Ectodermal cell (in vitro differentiated cells): ENCODE data around the gene CDC14A.

Source experiments
- H3K27ac ChIP-seq: 2 replicates; pipeline ENCODE4 v1.7.0; 2013; ENCODE audit warnings: mild to moderate bottlenecking, low read depth, low read length; ENCODE audit not compliant: insufficient read depth, poor library complexity, severe bottlenecking
- H3K27me3 ChIP-seq: 2 replicates; pipeline ENCODE4 v1.7.0; 2013; ENCODE audit warnings: mild to moderate bottlenecking, low read length; ENCODE audit not compliant: insufficient read depth, control insufficient read depth, poor library complexity, severe bottlenecking
- H3K36me3 ChIP-seq: one replicate; pipeline ENCODE4 v1.7.0; 2013; ENCODE audit warnings: low read length; ENCODE audit not compliant: control insufficient read depth, insufficient read depth
- H3K4me1 ChIP-seq: one replicate; pipeline ENCODE4 v1.7.0; 2013; ENCODE audit warnings: low read length; ENCODE audit not compliant: control insufficient read depth, insufficient read depth
- H3K4me3 ChIP-seq: 2 replicates; pipeline ENCODE4 v1.7.0; 2013; ENCODE audit warnings: low read depth, low read length, control low read depth; ENCODE audit not compliant: insufficient read depth
- H3K9me3 ChIP-seq: 2 replicates; pipeline ENCODE4 v1.7.0; 2013; ENCODE audit warnings: mild to moderate bottlenecking, low read length, moderate library complexity; ENCODE audit not compliant: control insufficient read depth
- WGBS, 2 experiments: methylation state at CpG; one replicate each; pipeline ENCODE4 v1.1.7; 2013; ENCODE audit warnings: missing lambda C conversion rate in 2 of 2; 5-methylcytosine and 5-hydroxymethylcytosine counted together

The CDC14A gene

DNA sequence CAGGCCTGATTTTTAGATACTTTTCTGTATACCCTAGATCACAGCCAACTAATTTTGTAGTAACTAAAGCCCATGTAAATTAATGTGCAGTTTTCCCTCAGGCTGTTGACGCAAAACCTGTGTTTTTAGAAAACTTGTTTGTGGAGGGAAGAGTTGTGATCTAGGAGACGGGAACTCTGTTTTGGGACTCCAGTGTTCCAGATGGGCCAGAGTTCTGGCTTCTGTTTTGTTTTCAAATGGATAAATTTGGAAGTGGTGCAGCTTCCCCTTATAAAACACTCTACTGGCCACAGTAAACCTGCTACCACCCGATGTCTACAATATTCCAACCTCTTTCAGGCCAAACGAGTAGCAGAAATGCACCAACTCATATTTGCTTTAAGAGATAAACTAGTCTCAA is 172.0 kb downstream of the CDC14A start:
- Histone ChIP-seq H3K27ac (no peak overlapping the region), H3K4me3 (no peak overlapping the region), H3K9me3 (no peaks in the 10 kb centered on the region), H3K36me3 (no peaks in the 10 kb centered on the region), H3K4me1 (no peaks in the 10 kb centered on the region), H3K27me3 (no peaks in the 10 kb centered on the region)
- 86 to 100% methylated on average over 4 of the region's 4 CpGs for WGBS, 2 experiments

DNA sequence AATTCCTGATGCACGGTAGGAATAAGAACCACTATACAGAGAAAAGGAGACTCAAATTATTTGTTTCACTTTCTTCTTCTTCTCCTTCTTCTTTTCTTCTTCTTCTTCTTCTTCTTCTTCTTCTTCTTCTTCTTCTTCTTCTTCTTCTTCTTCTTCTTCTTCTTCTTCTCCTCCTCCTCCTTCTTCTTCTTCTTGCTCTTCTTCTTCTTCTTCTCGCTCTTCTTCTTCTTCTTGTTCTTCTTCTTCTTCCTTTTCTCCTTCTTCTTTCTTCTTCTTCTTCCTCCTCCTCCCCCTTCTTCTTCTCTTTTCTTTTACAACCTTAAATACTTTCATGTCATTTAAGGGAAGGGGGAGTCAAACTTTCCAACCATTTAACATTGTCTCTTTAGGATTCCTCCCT is 174.6 kb downstream of the CDC14A start:
- H3K4me3 ChIP-seq, result no peak overlapping the region
- H3K27ac ChIP-seq, result no peak overlapping the region
- H3K27me3 ChIP-seq, result no peaks in the 10 kb centered on the region
- no peaks in the 10 kb centered on the region for H3K9me3 ChIP-seq
- WGBS, 2 experiments, result 94 to 96% methylated on average over 2 of the region's 2 CpGs
- H3K4me1 ChIP-seq, result no peaks in the 10 kb centered on the region
- H3K36me3 ChIP-seq, result no peaks in the 10 kb centered on the region

DNA sequence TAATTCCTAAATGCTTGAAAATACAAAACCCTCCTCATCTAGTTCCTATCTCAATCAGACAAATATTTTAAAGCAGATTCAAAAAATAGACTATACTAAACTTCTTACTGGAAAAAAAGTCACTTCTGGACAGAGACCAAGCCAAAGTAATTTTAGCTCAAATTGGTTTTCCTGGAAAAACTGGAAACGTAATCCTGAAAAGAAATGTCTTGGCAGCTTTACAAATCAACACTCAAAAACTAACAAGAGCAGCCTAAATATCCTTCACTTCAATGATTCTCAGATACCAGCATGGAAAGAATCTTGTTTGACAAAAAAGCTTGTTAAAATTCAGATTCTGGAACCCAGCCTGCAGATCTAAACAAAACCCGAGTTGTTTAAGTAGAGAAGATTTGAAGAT is 176.6 kb downstream of the CDC14A start:
- Histone ChIP-seq H3K36me3 (no peaks in the 10 kb centered on the region), H3K4me1 (no peaks in the 10 kb centered on the region), H3K27me3 (no peaks in the 10 kb centered on the region), H3K4me3 (no peak overlapping the region), H3K9me3 (no peaks in the 10 kb centered on the region), H3K27ac (no peak overlapping the region)
- WGBS, 2 experiments, result 81 to 88% methylated on average over 1 to 2 of the region's 2 CpGs

DNA sequence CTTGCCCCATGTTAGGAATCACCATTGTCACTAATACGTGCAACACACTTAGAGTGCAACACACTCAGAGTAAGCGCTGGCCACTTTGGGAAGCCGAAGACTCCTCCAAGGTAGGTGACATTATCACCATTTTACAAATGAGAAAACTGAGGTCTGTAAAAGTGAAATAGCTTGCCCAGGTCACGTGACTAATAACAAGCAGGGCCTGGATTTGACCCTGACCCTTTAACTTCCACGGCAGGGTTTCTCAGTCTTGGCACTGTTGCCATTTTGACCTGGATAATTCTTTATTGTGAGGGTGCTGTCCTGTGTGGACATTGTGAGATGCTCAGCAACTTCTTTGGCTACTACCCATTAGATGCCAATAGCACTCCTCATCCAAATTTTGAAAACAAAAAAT is 177.8 kb downstream of the CDC14A start:
- Histone ChIP-seq H3K9me3 (no peaks in the 10 kb centered on the region), H3K4me1 (no peaks in the 10 kb centered on the region), H3K27ac (no peak overlapping the region), H3K27me3 (peaks cover 4% of the 10 kb centered on the region), H3K4me3 (no peak overlapping the region), H3K36me3 (no peaks in the 10 kb centered on the region)
- WGBS, 2 experiments, result 95 to 98% methylated on average over 5 of the region's 5 CpGs

DNA sequence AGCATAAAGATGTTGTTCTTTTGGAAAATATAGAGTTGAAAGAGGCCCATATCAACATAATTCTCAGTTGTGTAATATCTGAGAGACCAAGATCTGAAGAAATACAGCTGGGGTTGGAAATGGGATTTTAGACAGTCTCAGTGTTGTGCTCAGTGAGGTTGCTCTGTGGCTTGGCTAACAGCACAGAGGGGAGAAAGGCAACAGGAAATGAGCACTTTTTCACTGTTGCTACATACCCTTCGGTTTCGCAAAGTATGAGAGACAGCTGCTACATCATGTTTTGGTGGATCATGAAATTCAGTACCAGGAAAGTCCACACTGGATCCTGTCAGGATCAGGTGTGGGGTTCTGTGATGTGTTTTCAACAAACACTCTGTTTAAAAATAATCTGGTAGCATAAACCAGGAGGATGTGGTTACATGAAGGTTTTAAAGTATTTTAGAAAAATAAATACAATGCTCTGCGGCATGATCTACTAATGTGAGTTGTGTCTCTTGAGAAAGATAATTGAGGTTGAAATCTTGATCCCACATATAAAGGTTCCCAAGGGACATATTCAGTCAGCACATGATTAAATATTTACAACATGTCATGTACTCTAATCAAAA is 178.7 kb downstream of the CDC14A start:
- Histone ChIP-seq H3K27ac (no peak overlapping the region), H3K4me3 (no peak overlapping the region), H3K27me3 (peaks cover 11% of the 10 kb centered on the region), H3K9me3 (no peaks in the 10 kb centered on the region), H3K4me1 (no peaks in the 10 kb centered on the region), H3K36me3 (no peaks in the 10 kb centered on the region)
- WGBS, 2 experiments, result 92 to 95% methylated on average over 3 of the region's 3 CpGs

DNA sequence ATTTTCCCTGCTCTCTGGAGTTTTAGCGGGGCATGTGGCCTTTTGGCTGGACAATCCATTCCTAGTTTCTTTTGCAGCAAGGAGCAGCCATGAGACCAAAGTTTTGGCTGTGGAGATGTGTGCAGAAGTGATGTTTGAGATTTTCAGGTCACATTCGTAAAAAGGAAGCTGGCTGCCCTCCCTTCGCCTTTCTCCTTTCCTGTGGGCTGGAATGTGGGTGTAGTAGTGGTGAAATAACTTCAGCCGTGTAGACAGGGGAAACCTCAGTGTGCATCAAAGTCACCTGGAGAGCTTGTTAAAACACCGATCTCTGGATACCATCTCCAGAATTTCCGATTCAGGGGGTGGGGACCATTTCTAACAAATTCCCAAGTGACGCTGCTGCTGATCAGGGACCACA is 180.3 kb downstream of the CDC14A start:
- Histone ChIP-seq H3K27me3 (peaks cover 28% of the 10 kb centered on the region), H3K36me3 (no peaks in the 10 kb centered on the region)
- WGBS, 2 experiments, result 93 to 96% methylated on average over 7 of the region's 7 CpGs

DNA sequence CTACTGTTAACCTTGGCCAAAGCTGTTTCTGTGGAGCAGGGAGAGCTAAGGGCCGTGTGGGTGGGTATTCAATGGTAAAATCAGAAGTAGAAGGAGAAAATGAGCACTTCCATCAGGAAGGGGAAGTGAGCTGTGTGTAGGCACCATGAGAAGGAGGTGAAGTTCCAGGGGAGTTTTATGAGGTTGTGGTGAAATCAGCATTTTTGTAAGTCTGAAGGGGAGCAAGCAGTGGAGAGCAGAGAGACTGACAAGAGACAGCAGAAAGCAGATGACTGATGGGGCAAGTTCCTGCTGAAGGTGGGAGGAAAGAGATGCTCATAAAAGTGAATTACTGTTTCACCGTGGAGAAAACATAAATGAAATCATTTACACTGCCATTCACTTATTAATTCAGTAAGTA is 183.0 kb downstream of the CDC14A start:
- Histone ChIP-seq H3K4me1 (peaks cover 7% of the 10 kb centered on the region), H3K27ac (no peak overlapping the region), H3K27me3 (peaks cover 54% of the 10 kb centered on the region), H3K36me3 (no peaks in the 10 kb centered on the region), H3K9me3 (no peaks in the 10 kb centered on the region), H3K4me3 (no peak overlapping the region)
- WGBS, 2 experiments, result 38 to 40% methylated on average over 1 to 2 of the region's 2 CpGs

More for the DNA sequence above, 180.3 kb downstream of the CDC14A start:
- H3K4me3 ChIP-seq, result no peak overlapping the region
- no peak overlapping the region for H3K27ac ChIP-seq
- no peaks in the 10 kb centered on the region for H3K4me1 ChIP-seq
- H3K9me3 ChIP-seq, result no peaks in the 10 kb centered on the region

DNA sequence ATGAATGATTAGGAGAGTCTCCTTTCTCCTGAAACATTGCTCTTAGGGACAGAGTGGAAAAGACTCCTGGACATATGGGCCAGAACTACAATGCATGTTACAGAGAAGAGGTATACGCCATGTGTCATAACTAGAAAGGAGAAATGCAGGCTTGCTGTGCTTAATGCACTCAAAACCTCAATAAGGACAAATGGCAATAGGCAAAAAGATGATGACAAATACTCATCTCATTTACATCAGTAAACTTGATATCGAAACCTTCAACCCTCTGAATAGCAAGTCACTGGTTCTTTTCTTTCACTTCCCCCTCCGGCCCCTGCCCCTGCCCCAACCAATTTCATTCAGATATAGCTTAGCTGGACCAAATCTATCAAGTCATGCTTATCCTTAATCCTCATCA is 183.7 kb downstream of the CDC14A start:
- Histone ChIP-seq H3K9me3 (no peaks in the 10 kb centered on the region), H3K4me3 (no peak overlapping the region), H3K27me3 (peaks cover 61% of the 10 kb centered on the region), H3K4me1 (peaks cover 7% of the 10 kb centered on the region), H3K36me3 (no peaks in the 10 kb centered on the region), H3K27ac (no peak overlapping the region)
- 91 to 95% methylated on average over 3 of the region's 3 CpGs for WGBS, 2 experiments

DNA sequence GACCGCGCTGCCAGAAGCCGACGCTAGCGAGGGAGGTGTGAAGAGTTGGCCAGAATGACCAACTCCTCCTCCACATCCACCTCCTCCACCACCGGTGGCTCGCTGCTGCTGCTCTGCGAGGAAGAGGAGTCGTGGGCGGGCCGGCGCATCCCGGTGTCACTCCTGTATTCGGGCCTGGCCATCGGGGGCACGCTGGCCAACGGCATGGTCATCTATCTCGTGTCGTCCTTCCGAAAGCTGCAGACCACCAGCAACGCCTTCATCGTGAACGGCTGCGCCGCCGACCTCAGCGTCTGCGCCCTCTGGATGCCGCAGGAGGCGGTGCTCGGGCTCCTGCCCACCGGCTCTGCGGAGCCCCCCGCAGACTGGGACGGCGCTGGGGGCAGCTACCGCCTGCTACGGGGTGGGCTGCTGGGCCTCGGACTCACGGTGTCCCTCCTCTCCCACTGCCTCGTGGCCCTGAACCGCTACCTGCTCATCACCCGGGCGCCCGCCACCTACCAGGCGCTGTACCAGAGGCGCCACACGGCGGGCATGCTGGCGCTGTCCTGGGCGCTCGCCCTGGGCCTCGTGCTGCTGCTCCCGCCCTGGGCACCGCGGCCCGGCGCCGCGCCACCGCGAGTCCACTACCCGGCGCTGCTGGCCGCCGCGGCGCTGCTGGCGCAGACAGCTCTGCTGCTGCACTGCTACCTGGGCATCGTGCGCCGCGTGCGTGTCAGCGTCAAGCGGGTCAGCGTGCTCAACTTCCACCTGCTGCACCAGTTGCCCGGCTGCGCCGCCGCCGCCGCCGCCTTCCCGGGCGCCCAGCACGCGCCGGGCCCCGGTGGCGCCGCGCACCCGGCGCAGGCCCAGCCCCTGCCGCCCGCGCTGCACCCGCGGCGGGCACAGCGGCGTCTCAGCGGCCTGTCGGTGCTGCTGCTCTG is 186.9 kb downstream of the CDC14A start:
- no peaks in the 10 kb centered on the region for H3K36me3 ChIP-seq
- WGBS, 2 experiments, result 2% methylated on average over 105 of the region's 105 CpGs
- no peaks in the 10 kb centered on the region for H3K9me3 ChIP-seq
- no peak overlapping the region for H3K27ac ChIP-seq
- H3K4me1 ChIP-seq, result peaks cover 7% of the 10 kb centered on the region
- peak overlapping the region; percentile 35 for H3K4me3 ChIP-seq
- peaks cover 76% of the 10 kb centered on the region for H3K27me3 ChIP-seq

DNA sequence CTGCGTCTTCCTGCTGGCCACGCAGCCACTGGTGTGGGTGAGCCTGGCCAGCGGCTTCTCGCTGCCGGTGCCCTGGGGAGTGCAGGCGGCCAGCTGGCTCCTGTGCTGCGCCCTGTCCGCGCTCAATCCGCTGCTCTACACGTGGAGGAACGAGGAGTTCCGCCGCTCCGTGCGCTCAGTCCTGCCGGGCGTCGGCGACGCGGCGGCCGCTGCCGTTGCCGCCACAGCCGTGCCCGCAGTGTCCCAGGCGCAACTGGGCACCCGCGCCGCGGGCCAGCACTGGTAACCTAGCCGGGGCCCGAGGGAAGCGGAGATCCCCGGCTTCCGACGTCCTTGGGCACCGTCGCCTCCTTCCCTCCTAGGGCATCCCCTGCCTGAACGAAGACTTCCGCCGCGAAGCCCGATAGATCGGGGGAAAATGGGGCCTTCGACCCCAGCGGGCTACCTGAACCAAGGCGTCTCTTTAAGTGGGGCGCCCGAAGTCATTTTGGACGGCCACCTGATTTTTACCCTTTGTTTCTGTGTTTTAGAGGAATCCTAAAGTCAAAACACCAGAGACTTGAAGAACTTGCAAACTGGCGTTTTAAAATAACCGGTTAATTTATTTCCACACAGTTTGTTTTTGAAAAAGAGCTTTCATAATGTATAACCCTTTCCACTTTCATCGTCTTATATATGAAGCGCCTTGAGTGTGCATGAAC is 187.7 kb downstream of the CDC14A start:
- no peak overlapping the region for H3K27ac ChIP-seq
- peak overlapping the region; percentile 35 for H3K4me3 ChIP-seq
- no peaks in the 10 kb centered on the region for H3K36me3 ChIP-seq
- no peaks in the 10 kb centered on the region for H3K9me3 ChIP-seq
- peaks cover 7% of the 10 kb centered on the region for H3K4me1 ChIP-seq
- peaks cover 73% of the 10 kb centered on the region for H3K27me3 ChIP-seq
- 10 to 12% methylated on average over 57 of the region's 57 CpGs for WGBS, 2 experiments
